ENCODE data around the gene LMBRD1.
"Not testable (repeated sequence)": the region's sequence is repeated elsewhere in the genome, so short reads cannot be mapped to it uniquely, and the experiment has no call there.

LMBRD1 gene

GRCh38 chr6:69732640-69733039 lies 64.2 kb downstream of the LMBRD1 start:
- DNase-seq = peak in 1 of 2 donors; percentile 13

- DNase-seq = no peak
Observed at GRCh38 chr6:69732045-69732444, 64.8 kb downstream of the LMBRD1 start.

- peak in 1 of 2 donors; percentile 48 for DNase-seq
Observed at GRCh38 chr6:69729870-69730449, 66.8 kb downstream of the LMBRD1 start.

GRCh38 chr6:69722683-69723082 lies 74.1 kb downstream of the LMBRD1 start:
- DNase-seq = no peak

- no peak for DNase-seq
Observed at GRCh38 chr6:69719602-69720193, 77.1 kb downstream of the LMBRD1 start.

GRCh38 chr6:69706724-69707123 lies 90.1 kb downstream of the LMBRD1 start:
- no peak for DNase-seq

- no peak for DNase-seq
Observed at GRCh38 chr6:69705954-69706353, 90.9 kb downstream of the LMBRD1 start.

- DNase-seq = no peak
Observed at GRCh38 chr6:69704916-69705315, 91.9 kb downstream of the LMBRD1 start.

GRCh38 chr6:69699655-69700054 lies 97.2 kb downstream of the LMBRD1 start:
- DNase-seq = no peak

GRCh38 chr6:69696273-69696672 lies 100.5 kb downstream of the LMBRD1 start:
- no peak for DNase-seq

- DNase-seq = no peak
Observed at GRCh38 chr6:69693762-69694161, 103.0 kb downstream of the LMBRD1 start.

GRCh38 chr6:69690986-69691385 lies 105.8 kb downstream of the LMBRD1 start:
- DNase-seq = no peak

- DNase-seq = no peak
Observed at GRCh38 chr6:69680302-69680701, 116.5 kb downstream of the LMBRD1 start.

- no peak for DNase-seq
Observed at GRCh38 chr6:69673298-69673697, 123.5 kb downstream of the LMBRD1 start.

- DNase-seq = no peak
Observed at GRCh38 chr6:69668916-69669315, 127.9 kb downstream of the LMBRD1 start.

GRCh38 chr6:69666779-69667178 lies 130.0 kb downstream of the LMBRD1 start:
- not testable (repeated sequence) for DNase-seq

GRCh38 chr6:69665437-69665836 lies 131.4 kb downstream of the LMBRD1 start:
- no peak for DNase-seq

- no peak for DNase-seq
Observed at GRCh38 chr6:69664551-69664950, 132.3 kb downstream of the LMBRD1 start.

- DNase-seq = no peak
Observed at GRCh38 chr6:69663215-69663614, 133.6 kb downstream of the LMBRD1 start.

GRCh38 chr6:69650703-69651102 lies 146.1 kb downstream of the LMBRD1 start:
- no peak for DNase-seq

GRCh38 chr6:69647726-69648125 lies 149.1 kb downstream of the LMBRD1 start:
- DNase-seq = no peak

- no peak for DNase-seq
Observed at GRCh38 chr6:69643688-69644087, 153.1 kb downstream of the LMBRD1 start.

GRCh38 chr6:69632932-69633331 lies 163.9 kb downstream of the LMBRD1 start:
- no peak for DNase-seq

GRCh38 chr6:69631552-69632346 lies 165.1 kb downstream of the LMBRD1 start:
- no peak for DNase-seq

Measured in hippocampal formation (tissue), 2 donors.